ENCODE data around the gene ARID3C.

Gene ARID3C

GRCh38 chr9:34578241-34579103, 50.4 kb downstream of the ARID3C start:
- no peak for FAIRE-seq
- no peak for DNase-seq (ENCODE audit: insufficient read length, low spot score)
- TF ChIP-seq POLR2A (IDR thresholded peaks at IDR 0.05; ENCODE audit: low read depth, low read length) = no peak

- no peak for FAIRE-seq
- no peak for TF ChIP-seq POLR2A (IDR thresholded peaks at IDR 0.05; ENCODE audit: low read depth, low read length)
- no peak for DNase-seq (ENCODE audit: insufficient read length, low spot score)
Observed at GRCh38 chr9:34577400-34578240, 51.2 kb downstream of the ARID3C start.

- DNase-seq (ENCODE audit: insufficient read length, low spot score) (no peak), FAIRE-seq (no peak)
- TF ChIP-seq POLR2A (IDR thresholded peaks at IDR 0.05; ENCODE audit: low read depth, low read length) = no peak
Observed at GRCh38 chr9:34576597-34577399, 52.1 kb downstream of the ARID3C start.

GRCh38 chr9:34575862-34576596, 52.8 kb downstream of the ARID3C start:
- no peak for TF ChIP-seq POLR2A (IDR thresholded peaks at IDR 0.05; ENCODE audit: low read depth, low read length)
- FAIRE-seq (no peak), DNase-seq (ENCODE audit: insufficient read length, low spot score) (no peak)

- no peak for FAIRE-seq
- no peak for DNase-seq (ENCODE audit: insufficient read length, low spot score)
- no peak for TF ChIP-seq POLR2A (IDR thresholded peaks at IDR 0.05; ENCODE audit: low read depth, low read length)
Observed at GRCh38 chr9:34575241-34575640, 53.6 kb downstream of the ARID3C start.

- FAIRE-seq (no peak), DNase-seq (ENCODE audit: insufficient read length, low spot score) (no peak)
- TF ChIP-seq POLR2A (IDR thresholded peaks at IDR 0.05; ENCODE audit: low read depth, low read length) = no peak
Observed at GRCh38 chr9:34574571-34574970, 54.3 kb downstream of the ARID3C start.

- no peak for TF ChIP-seq POLR2A (IDR thresholded peaks at IDR 0.05; ENCODE audit: low read depth, low read length)
- DNase-seq (ENCODE audit: insufficient read length, low spot score) = no peak
- FAIRE-seq = no peak
Observed at GRCh38 chr9:34573599-34574325, 55.1 kb downstream of the ARID3C start.

GRCh38 chr9:34572628-34573027, 56.2 kb downstream of the ARID3C start:
- TF ChIP-seq POLR2A (IDR thresholded peaks at IDR 0.05; ENCODE audit: low read depth, low read length) = no peak
- no peak for DNase-seq (ENCODE audit: insufficient read length, low spot score)
- no peak for FAIRE-seq

- TF ChIP-seq POLR2A (IDR thresholded peaks at IDR 0.05; ENCODE audit: low read depth, low read length) = no peak
- FAIRE-seq (no peak), DNase-seq (ENCODE audit: insufficient read length, low spot score) (no peak)
Observed at GRCh38 chr9:34572092-34572491, 56.8 kb downstream of the ARID3C start.

- DNase-seq (ENCODE audit: insufficient read length, low spot score) (no peak), FAIRE-seq (no peak)
- no peak for TF ChIP-seq POLR2A (IDR thresholded peaks at IDR 0.05; ENCODE audit: low read depth, low read length)
Observed at GRCh38 chr9:34571481-34571810, 57.4 kb downstream of the ARID3C start.
